Activated effector memory CD4-positive, alpha-beta T cell treated with Interleukin-2 at 50 U/mL for 16 hours (primary cell): ENCODE results near the gene AKAP6.
"Not testable (repeated sequence)": the region's sequence is repeated elsewhere in the genome, so short reads cannot be mapped to it uniquely, and the experiment has no call there.

Source experiments
- DNase-seq: peaks from one replicate; pipeline ENCODE4 v3.0.0-alpha.2; 2020

Gene AKAP6

GRCh38 chr14:32372154-32372553, 43.1 kb downstream of the AKAP6 start:
- no peak for DNase-seq

- not testable (repeated sequence) for DNase-seq
These were observed 44.1 kb downstream of the AKAP6 start for GRCh38 chr14:32373174-32373573.

GRCh38 chr14:32374155-32374554, 45.1 kb downstream of the AKAP6 start:
- DNase-seq = no peak

GRCh38 chr14:32375663-32376062, 46.6 kb downstream of the AKAP6 start:
- DNase-seq = no peak

- DNase-seq = no peak
These were observed 48.0 kb downstream of the AKAP6 start for GRCh38 chr14:32377046-32377646.

DNA sequence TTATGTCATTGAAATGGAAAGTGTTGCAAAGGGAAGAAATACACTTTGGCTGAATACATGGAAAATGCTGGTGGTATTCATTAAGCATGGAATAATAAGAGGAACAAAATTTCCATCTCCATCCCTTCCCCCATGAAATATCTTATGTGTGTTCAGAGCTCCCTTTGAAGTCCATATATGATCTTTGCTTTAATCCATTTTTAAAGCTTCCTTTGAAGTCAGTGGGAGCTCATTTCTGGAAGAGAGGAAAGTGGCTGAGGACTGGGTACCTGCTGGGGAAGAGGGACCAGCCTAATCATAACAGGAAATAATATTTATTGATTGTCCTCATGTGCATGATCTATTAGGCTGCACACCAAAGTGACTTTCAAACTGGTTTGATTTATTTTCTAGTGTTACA, 49.2 kb downstream of the AKAP6 start:
- no peak for DNase-seq

GRCh38 chr14:32379447-32379846, 50.3 kb downstream of the AKAP6 start:
- no peak for DNase-seq

GRCh38 chr14:32381869-32382268, 52.8 kb downstream of the AKAP6 start:
- no peak for DNase-seq

DNA sequence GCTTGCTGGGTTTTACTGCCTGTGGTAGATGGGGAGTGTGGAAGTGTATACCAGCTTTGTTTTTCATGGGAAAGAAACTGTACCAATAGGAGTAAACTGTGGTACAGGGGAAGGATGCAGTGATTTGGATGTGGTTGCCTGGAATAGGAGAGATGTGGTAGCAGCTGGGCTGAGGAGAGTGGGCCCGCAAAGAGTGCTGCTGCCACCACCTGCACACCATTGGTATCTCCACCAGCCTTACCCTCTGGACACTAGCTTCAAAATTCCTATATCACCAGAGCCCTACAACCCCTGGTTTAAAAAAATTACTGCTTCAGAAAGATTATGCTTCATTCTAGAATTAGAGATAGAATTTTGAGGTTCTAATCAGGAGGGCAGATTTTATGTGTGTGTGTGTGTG, 53.6 kb downstream of the AKAP6 start:
- DNase-seq = no peak

GRCh38 chr14:32383364-32384009, 54.4 kb downstream of the AKAP6 start:
- DNase-seq = no peak

DNA sequence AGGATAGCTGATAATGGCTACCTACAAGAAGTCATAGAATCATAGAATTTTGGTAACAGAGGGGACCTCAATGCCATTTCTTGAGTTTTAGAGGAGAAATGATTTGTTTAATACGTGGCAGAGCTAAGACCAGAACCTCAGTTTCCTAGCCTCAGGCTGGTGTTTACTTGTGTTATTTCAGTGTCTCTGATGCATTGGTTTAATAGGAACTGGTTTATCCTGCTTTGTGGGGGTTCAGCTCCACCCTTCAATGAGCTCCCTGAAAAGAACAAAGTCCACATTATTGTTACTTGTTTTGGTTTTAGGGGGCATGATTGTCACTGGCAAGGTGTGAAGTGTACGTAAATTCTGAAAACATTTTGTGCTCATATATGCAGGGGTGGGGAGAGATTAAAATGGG, 55.4 kb downstream of the AKAP6 start:
- DNase-seq = no peak

GRCh38 chr14:32387295-32387694, 58.2 kb downstream of the AKAP6 start:
- not testable (repeated sequence) for DNase-seq

DNA sequence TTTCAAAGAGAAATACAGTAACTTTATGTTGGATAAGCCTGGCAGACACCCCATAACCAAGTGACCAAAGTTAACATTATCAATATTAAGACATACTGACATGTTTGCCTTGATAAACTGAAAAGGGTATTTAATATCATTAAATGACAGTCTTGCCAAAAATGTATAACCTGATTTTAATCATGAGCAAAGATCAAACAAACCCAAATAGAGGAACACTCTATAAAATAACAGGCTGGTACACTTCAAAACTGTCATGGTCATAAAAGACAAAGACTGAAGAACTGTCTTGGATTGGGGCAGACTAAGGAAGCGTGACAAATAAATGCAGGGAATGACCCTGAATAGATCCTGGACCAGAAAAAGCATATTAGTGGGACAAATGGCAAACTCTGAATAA, 64.0 kb downstream of the AKAP6 start:
- DNase-seq = no peak

- DNase-seq = no peak
These were observed 64.9 kb downstream of the AKAP6 start for GRCh38 chr14:32394038-32394437.

- no peak for DNase-seq
These were observed 67.8 kb downstream of the AKAP6 start for GRCh38 chr14:32396885-32397284.

GRCh38 chr14:32397861-32398640, 69.0 kb downstream of the AKAP6 start:
- DNase-seq = no peak

GRCh38 chr14:32399920-32400319, 70.8 kb downstream of the AKAP6 start:
- no peak for DNase-seq

- no peak for DNase-seq
These were observed 71.4 kb downstream of the AKAP6 start for GRCh38 chr14:32400480-32400879.

- DNase-seq = no peak
These were observed 73.9 kb downstream of the AKAP6 start for GRCh38 chr14:32403021-32403420.

DNA sequence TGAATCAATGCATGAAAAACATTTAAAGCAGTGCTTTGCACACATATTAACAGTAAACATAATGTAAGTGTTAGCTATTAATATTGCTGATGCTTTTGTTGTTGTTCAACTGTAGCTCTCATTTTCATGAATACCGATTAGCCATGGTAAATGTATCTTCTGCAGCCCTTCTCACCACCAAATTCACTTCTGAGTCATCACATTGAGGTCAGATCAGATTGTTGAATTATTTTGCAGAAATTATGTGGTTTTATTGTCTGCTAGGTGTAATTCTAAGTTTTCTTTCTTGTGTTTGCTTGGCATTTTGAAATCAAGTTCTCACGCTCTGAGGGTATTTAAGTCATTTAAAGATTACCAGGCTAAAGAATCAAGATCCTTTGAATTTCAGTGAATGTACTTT, 74.6 kb downstream of the AKAP6 start:
- no peak for DNase-seq

DNA sequence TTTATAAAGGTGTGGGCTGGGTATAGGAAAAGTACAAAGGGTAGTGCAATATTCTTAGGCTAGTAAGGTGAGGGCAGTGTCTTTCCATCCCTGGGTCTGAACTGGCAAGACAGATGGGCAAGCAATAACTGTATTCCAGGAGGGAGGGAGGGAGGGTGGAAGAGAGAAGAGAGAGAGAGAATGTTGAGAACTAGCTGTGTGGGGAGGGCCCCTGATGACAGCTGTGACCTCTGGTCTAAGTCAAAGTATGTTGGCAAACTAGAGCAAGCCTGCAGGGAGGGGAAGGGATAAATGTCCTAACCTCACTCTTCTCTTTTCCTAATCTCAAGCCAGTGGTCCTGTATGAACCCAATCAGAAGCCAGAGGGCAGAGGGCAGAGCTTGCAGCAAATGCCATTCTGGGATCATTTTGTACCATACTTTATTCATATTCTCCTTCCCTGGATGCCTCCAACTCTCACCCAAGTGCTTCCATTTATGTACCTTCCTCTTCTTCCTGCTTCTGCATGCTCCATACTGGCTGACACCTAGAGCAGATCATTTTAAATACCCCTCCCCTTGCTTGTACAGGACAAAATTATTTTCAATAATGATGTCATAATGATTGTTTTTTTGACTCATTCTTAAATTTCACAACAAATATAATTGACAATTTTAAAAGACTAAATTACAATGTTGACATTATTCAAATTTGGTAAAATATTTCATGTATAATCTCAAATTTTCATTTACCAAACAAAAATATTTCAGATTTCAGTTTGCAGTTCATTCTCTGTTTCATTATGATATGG, 75.9 kb downstream of the AKAP6 start:
- DNase-seq = no peak

GRCh38 chr14:32405856-32406255, 76.8 kb downstream of the AKAP6 start:
- DNase-seq = no peak

DNA sequence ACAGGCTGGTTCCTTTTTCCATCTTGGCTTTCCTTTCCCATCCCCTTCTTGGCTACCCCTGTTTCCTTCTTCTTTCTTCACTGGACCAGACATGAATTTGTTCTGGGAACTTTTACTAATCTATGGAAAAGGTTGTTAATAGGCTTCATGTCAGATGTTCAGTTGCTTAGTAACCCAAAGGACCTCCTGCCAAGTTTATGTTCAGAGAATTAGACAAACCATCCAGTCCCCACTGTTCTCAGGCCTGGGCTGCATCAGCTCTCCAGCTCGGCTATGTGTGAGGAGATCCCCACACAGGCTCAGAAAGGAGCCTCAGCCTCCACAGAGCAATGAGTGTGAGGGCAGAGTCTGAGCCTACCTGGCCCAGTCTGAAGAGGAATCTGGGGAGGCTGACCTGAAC, 78.0 kb downstream of the AKAP6 start:
- DNase-seq = no peak
